Ecto neural progenitor cell (in vitro differentiated cells): Measurements from ENCODE around the gene TRIM44.
"Not testable (repeated sequence)": the region's sequence is repeated elsewhere in the genome, so short reads cannot be mapped to it uniquely, and the experiment has no call there.

Source experiments
- DNase-seq: peaks from one replicate; pipeline ENCODE4 v3.0.0-alpha.2; 2018; ENCODE audit warnings: low spot score

Gene TRIM44

GRCh38 chr11:35672608-35673007 lies 10.0 kb downstream of the TRIM44 start:
- DNase-seq, result no peak

GRCh38 chr11:35675901-35676610 lies 13.5 kb downstream of the TRIM44 start:
- DNase-seq, result no peak

GRCh38 chr11:35676611-35676965 lies 14.0 kb downstream of the TRIM44 start:
- no peak for DNase-seq

GRCh38 chr11:35677904-35678303 lies 15.3 kb downstream of the TRIM44 start:
- DNase-seq, result no peak

- DNase-seq, result no peak
These were observed 15.9 kb downstream of the TRIM44 start for GRCh38 chr11:35678471-35678870.

GRCh38 chr11:35678975-35679374 lies 16.4 kb downstream of the TRIM44 start:
- DNase-seq, result no peak

- no peak for DNase-seq
These were observed 17.9 kb downstream of the TRIM44 start for GRCh38 chr11:35680506-35680905.

- DNase-seq, result no peak
These were observed 18.7 kb downstream of the TRIM44 start for GRCh38 chr11:35681163-35681767.

GRCh38 chr11:35682230-35683173 lies 19.9 kb downstream of the TRIM44 start:
- DNase-seq, result no peak

GRCh38 chr11:35683728-35684339 lies 21.3 kb downstream of the TRIM44 start:
- DNase-seq, result no peak

GRCh38 chr11:35688023-35688422 lies 25.4 kb downstream of the TRIM44 start:
- no peak for DNase-seq

- no peak for DNase-seq
These were observed 26.8 kb downstream of the TRIM44 start for GRCh38 chr11:35689081-35689996.

GRCh38 chr11:35702126-35702525 lies 39.6 kb downstream of the TRIM44 start:
- no peak for DNase-seq

- DNase-seq, result no peak
These were observed 46.8 kb downstream of the TRIM44 start for GRCh38 chr11:35709376-35709775.

- DNase-seq, result no peak
These were observed 48.8 kb downstream of the TRIM44 start for GRCh38 chr11:35711173-35711910.

GRCh38 chr11:35711924-35712323 lies 49.3 kb downstream of the TRIM44 start:
- no peak for DNase-seq

- DNase-seq, result no peak
These were observed 50.0 kb downstream of the TRIM44 start for GRCh38 chr11:35712533-35712932.

- no peak for DNase-seq
These were observed 52.5 kb downstream of the TRIM44 start for GRCh38 chr11:35714882-35715627.

- not testable (repeated sequence) for DNase-seq
These were observed 53.1 kb downstream of the TRIM44 start for GRCh38 chr11:35715677-35716076.

GRCh38 chr11:35717043-35717442 lies 54.5 kb downstream of the TRIM44 start:
- DNase-seq, result no peak
